B cell (primary cell): ENCODE measurements around the gene AOC3.

Source experiments
- EZH2 ChIP-seq: IDR thresholded peaks from 2 replicates; pipeline ENCODE4 v1.6.1; 2012; ENCODE audit warnings: borderline replicate concordance, low read depth, mild to moderate bottlenecking, moderate library complexity, low read length; ENCODE audit not compliant: insufficient read depth, poor library complexity, severe bottlenecking
- TF ChIP-seq, protein P1 (sequence below): fragments of 200-600 bp; IDR thresholded peaks from one replicate; pipeline ENCODE4 v1.8.0; 2022; ENCODE audit warnings: antibody characterized with exemption, mild to moderate bottlenecking

DNA sequence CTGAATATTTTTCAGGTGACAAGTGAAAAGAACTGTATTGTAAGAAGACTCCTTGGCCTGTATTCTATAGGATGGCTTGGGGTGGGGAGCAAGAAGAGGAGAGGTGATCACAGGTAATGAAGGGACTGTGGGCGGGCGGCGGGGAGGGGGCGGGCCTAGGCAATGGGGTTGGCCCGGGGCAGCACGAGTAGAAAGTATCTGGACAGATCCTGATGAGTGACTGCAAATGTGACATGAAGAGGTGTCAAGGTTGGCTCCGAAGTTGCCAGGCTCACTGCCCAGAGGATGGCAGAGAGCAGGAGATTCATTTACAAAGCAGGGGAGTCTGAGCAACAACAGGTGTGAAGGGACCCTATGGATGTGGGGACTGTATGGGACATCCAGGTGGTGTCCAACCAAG, 38.8 kb downstream of the AOC3 start:
- TF ChIP-seq, protein P1, sequence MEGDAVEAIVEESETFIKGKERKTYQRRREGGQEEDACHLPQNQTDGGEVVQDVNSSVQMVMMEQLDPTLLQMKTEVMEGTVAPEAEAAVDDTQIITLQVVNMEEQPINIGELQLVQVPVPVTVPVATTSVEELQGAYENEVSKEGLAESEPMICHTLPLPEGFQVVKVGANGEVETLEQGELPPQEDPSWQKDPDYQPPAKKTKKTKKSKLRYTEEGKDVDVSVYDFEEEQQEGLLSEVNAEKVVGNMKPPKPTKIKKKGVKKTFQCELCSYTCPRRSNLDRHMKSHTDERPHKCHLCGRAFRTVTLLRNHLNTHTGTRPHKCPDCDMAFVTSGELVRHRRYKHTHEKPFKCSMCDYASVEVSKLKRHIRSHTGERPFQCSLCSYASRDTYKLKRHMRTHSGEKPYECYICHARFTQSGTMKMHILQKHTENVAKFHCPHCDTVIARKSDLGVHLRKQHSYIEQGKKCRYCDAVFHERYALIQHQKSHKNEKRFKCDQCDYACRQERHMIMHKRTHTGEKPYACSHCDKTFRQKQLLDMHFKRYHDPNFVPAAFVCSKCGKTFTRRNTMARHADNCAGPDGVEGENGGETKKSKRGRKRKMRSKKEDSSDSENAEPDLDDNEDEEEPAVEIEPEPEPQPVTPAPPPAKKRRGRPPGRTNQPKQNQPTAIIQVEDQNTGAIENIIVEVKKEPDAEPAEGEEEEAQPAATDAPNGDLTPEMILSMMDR: no peak
- TF ChIP-seq EZH2: no peak
